Measurements from ENCODE around the gene PRG3. TPM values are rescaled to one million over a fixed set of nuclear protein-coding genes. Genes with fewer than 3 reads are reported as not detected.

The PRG3 gene
- polyA plus RNA-seq, 3 donors: 0.23 to 1.0 (median 0.59) TPM

- DNase-seq (ENCODE audit: extremely low read depth in 1 of 11, low read depth in 9 of 11, low spot score in 4 of 11): no peak
Observed at GRCh38 chr11:57327721-57328120, 53.2 kb downstream of the PRG3 start.

Other genes starting within 250 kb of the PRG3 start
- gene LRRC55, start 199.2 kb downstream of the PRG3 start, polyA plus RNA-seq (ENCODE audit: insufficient read length in 3 of 3): 1 to 10 TPM; 2.7 to 4.6 (median 3.0) TPM
- 100 to 1,000 TPM in 1 of 3 donors, 10 to 100 TPM in 2; 73.3 to 105 (median 82.0) TPM for gene APLNR, start 143.9 kb downstream of the PRG3 start, polyA plus RNA-seq (ENCODE audit: insufficient read length in 3 of 3)
- 10 to 100 TPM; 64.2 to 73.0 (median 66.0) TPM for gene TNKS1BP1, start 56.2 kb downstream of the PRG3 start, polyA plus RNA-seq (ENCODE audit: insufficient read length in 3 of 3)
- gene SSRP1, start 45.3 kb downstream of the PRG3 start, polyA plus RNA-seq (ENCODE audit: insufficient read length in 3 of 3): 100 to 1,000 TPM; 165 to 216 (median 212) TPM
- 1 to 10 TPM in 2 of 3 donors, under 1 TPM in 1; 0.53 to 1.3 (median 1.1) TPM for gene P2RX3, start 42.8 kb downstream of the PRG3 start, polyA plus RNA-seq (ENCODE audit: insufficient read length in 3 of 3)
- 1 to 10 TPM in 2 of 3 donors, under 1 TPM in 1; 0.98 to 1.8 (median 1.7) TPM for gene PRG2, start 9.5 kb upstream of the PRG3 start, polyA plus RNA-seq (ENCODE audit: insufficient read length in 3 of 3)
- 10 to 100 TPM; 22.0 to 22.2 (median 22.0) TPM for gene SLC43A3, start 46.0 kb upstream of the PRG3 start, polyA plus RNA-seq (ENCODE audit: insufficient read length in 3 of 3)
- 1 to 10 TPM; 2.3 to 3.9 (median 2.4) TPM for gene RTN4RL2, start 79.4 kb upstream of the PRG3 start, polyA plus RNA-seq (ENCODE audit: insufficient read length in 3 of 3)
- gene SLC43A1, start 134.6 kb upstream of the PRG3 start, polyA plus RNA-seq (ENCODE audit: insufficient read length in 3 of 3): 1 to 10 TPM; 4.5 to 7.1 (median 6.0) TPM
- gene TIMM10, start 149.6 kb upstream of the PRG3 start, polyA plus RNA-seq (ENCODE audit: insufficient read length in 3 of 3): 10 to 100 TPM; 32.0 to 40.3 (median 34.9) TPM
- under 1 TPM; 0.28 to 0.59 (median 0.45) TPM for gene SMTNL1, start 156.4 kb upstream of the PRG3 start, polyA plus RNA-seq (ENCODE audit: insufficient read length in 3 of 3)
- 10 to 100 TPM; 31.9 to 38.4 (median 35.8) TPM for gene UBE2L6, start 186.5 kb upstream of the PRG3 start, polyA plus RNA-seq (ENCODE audit: insufficient read length in 3 of 3)
- 100 to 1,000 TPM; 133 to 161 (median 138) TPM for gene SERPING1, start 216.5 kb upstream of the PRG3 start, polyA plus RNA-seq (ENCODE audit: insufficient read length in 3 of 3)